Stromal cell of bone marrow (primary cell): ENCODE data around the gene ZBTB32.

Source experiments
- DNase-seq: peaks from one replicate; pipeline ENCODE4 v3.0.0-alpha.2; 2012; ENCODE audit warnings: low read depth

The ZBTB32 gene

GRCh38 chr19:35695895-35696422 lies 8.4 kb upstream of the ZBTB32 start:
- DNase-seq: no peak

- DNase-seq: no peak
Measured at GRCh38 chr19:35696835-35697234, 7.5 kb upstream of the ZBTB32 start.

DNA sequence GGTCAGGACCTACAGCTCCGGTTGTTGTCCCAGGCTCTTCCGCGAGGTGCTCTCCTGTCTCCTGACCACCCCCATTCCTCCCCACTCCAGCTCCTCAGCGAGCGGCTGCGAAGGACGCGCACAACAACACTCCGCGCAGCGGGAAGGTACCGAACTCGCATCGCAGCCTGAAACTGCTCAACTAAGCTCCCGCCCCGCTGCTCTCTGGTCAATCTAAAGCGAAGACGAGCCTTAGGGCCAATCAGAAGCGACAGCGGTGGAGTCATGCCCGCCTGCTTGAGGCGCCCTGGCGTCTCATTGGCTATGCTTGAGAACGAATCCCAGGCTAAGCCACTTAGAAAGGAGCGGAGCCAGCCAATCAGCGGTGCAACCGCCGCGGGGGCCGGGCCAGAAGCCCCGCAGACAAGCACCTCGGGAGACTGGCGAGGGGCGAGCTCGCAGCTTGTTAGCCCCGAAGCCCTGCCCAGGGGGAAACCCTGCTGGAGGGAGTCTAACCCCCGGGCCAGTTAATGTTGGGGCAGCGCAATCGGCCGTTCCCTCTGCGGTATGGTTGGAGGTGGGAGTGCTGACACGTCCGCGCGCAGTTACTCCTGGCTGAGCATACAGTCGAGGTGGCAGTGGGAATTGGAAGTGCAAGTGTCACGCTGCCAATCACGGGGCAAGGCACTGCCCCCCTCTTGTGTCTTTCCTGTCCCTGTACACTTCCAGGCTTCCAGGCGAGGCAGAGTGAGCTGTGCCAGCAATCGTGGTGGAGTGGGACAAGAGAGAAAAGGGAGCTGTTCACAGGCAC lies 1.9 kb upstream of the ZBTB32 start:
- peak; percentile 98 for DNase-seq

DNA sequence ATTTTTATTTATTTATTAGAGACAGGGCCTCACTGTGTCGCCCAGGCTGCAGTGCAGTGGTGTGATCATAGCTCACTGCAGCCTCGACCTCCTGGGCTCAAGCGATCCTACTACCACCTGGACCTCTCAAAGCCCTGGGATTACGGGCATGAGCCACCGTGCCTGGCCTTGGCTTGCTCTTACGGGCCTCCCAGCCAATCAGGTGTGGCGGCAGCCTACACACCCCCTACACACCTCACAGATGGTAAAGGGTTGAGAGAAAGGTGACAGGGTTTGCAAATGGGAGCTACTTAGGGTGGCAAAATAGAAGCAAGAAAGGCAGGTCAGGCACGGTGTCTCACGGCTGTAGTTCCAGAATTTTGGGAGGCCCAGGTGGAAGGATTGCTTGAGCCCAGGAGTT lies 1.0 kb upstream of the ZBTB32 start:
- DNase-seq: no peak

- no peak for DNase-seq
Measured at GRCh38 chr19:35708391-35708790, 4.0 kb downstream of the ZBTB32 start.

GRCh38 chr19:35710784-35711723 lies 6.7 kb downstream of the ZBTB32 start:
- no peak for DNase-seq

DNA sequence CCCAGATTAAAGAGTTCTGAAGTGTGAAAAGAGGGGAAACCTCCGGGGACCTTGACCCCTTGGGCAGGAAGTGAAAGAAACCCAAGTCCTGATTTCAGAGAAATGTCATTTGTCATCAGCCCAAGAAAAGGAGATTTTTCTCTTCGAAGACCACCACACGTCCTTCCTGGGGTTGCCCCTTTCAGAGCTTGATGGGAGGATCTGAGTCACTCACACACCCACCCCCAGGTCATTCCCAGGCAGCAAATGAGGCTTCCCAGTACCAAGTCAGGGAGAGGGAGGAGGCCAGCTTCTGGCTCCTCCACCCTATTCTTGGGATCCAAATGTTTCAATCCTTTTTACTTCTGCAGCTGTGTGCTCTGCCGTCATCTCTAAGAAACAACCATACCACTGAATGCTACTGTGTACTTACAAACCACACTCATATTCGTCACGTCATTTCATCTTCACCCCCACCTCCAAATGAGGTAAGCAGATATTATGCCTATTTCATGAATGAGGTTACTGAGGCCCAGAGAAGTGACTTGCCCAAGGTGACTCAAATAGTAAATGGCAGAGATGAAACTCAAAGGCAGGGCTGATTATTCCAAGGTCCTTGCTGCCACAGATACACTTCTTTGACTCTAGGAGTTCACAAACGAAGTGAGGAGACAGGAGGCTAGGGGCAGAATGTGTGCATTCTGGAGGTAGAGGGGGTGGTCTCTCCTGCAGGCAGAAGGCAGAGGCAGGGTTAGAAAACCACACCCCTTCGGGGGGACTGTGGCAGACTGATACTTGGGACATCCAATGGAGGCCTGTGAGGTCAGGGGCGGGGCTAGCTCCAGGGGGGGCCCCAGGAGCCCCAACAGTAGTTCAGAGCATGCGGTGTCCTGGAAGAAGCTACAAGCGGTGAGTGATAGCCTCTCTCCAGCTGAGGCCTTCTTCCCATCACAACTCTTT lies 8.5 kb downstream of the ZBTB32 start:
- DNase-seq: no peak

DNA sequence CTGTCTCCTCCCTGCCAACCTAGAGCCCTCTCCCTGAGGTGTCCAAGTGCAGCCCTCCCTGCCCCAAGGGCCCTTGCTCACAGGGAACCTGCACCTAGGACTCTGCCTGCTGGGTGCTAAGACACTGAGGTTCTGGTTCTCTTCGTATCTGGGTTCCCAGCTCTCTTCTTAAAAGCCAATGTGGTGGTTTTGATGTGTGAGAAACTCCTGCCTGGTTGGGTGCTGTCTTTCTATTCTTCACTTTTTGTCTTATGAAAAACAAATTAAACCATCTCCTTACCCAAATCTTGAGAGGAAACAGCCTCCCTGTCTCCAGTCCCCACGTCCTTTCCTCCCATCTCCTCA lies 9.1 kb downstream of the ZBTB32 start:
- DNase-seq: no peak

GRCh38 chr19:35713904-35714495 lies 9.6 kb downstream of the ZBTB32 start:
- no peak for DNase-seq

DNA sequence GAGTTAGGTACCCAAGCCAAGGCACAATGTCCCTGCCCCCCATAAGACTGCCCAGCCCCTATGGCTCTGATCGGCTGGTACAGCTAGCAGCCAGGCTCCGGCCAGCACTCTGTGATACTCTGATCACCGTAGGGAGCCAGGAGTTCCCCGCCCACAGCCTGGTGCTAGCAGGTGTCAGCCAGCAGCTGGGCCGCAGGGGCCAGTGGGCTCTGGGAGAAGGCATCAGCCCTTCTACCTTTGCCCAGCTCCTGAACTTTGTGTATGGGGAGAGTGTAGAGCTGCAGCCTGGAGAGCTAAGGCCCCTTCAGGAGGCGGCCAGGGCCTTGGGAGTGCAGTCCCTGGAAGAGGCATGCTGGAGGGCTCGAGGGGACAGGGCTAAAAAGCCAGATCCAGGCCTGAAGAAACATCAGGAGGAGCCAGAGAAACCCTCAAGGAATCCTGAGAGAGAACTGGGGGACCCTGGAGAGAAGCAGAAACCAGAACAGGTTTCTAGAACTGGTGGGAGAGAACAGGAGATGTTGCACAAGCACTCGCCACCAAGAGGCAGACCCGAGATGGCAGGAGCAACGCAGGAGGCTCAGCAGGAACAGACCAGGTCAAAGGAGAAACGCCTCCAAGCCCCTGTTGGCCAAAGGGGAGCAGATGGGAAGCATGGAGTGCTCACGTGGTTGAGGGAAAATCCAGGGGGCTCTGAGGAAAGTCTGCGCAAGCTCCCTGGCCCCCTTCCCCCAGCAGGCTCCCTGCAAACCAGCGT lies 10.4 kb downstream of the ZBTB32 start:
- no peak for DNase-seq

GRCh38 chr19:35715355-35715809 lies 11.0 kb downstream of the ZBTB32 start:
- DNase-seq: no peak

DNA sequence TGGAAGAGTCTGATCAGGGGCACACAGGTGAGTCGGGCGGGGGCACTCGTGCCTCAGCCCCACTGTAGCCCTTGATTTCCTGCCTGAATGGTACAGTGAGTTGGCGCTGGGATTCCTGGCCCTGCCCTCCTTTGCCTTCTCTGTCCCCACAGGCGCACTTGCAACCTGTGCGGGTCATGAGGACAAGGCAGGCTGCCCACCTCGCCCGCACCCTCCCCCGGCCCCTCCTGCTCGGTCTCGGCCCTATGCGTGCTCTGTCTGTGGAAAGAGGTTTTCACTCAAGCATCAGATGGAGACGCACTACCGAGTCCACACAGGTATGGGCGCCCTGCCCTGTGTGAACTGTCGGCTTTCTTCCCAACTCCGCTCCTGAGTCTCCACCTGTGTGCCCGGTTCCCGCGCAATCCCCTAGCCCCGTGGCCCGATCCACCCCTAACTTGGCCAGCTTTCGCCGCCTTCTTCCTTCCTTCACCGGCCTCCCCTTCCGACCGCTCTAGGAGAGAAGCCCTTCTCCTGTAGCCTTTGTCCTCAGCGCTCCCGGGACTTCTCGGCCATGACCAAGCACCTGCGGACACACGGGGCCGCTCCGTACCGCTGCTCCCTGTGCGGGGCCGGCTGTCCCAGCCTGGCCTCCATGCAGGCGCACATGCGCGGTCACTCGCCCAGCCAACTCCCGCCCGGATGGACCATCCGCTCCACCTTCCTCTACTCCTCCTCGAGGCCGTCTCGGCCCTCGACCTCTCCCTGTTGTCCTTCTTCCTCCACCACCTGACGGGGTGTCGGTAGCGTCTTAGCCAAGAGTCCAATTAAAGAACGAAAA lies 11.8 kb downstream of the ZBTB32 start:
- DNase-seq: no peak

DNA sequence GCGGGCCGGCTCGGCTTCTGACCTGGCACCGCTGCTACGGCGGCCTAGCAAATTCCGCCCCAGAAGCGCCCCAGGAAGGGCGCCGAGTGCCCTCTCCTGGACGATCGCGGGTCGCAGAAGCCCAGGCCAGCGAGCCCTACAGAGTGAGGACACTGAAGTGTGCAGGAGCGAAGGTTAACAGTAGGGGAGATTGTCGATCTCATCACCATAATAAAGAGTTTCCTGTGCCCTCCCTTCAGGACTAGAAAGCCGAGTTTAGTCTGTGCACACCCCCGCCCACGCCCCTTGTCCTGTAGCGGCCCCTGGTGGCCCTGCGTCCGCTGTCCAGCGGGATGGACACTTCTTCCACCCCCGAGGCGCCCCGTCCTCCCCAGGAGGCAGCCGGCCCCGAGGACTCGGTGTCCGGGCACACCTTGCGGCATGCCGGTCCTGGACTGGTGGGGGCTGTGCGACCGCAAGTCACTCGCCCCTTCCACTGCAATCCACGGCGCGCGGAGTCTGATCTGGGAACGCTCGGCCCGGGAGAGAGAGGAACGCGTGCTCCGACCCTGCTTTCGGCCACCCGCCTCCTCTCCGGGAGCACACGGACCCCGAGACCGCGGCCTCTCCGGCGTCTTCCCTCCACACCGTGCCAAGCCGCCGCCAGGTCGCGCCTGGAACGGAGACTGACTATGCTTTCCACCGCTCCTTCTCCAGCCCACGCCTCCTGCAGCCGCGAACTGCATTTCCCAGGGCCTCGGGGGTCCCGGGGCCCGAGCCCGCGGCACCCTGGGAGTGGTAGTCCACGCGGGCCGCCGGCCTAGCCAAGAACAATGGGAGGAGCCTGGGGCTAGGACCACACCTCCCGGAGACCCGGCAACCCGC lies 12.7 kb downstream of the ZBTB32 start:
- peak; percentile 92 for DNase-seq

GRCh38 chr19:35717665-35718344 lies 13.4 kb downstream of the ZBTB32 start, which contains the start of gene KMT2B:
KMT2B (plus strand) TSS chr19:35718003; CDS start chr19:35718019, 16 bp downstream.
- DNase-seq: no peak

GRCh38 chr19:35718345-35719041 lies 14.1 kb downstream of the ZBTB32 start:
- DNase-seq: no peak

GRCh38 chr19:35719402-35720162 lies 15.2 kb downstream of the ZBTB32 start:
- DNase-seq: no peak

- DNase-seq: no peak
Measured at GRCh38 chr19:35720163-35720524, 15.8 kb downstream of the ZBTB32 start.
